Glutamatergic neuron (in vitro differentiated cells): ENCODE data around the gene CHTOP. TPM values are rescaled to one million over a fixed set of nuclear protein-coding genes. Genes with fewer than 3 reads are reported as not detected.
A peak's percentile ranks its signal among the peaks of the same experiment; 100 is the strongest.

Experiments
- DNase-seq: peaks from one replicate; pipeline ENCODE4 v3.0.0; 2022
- H3K27ac Mint-ChIP-seq: one replicate; pipeline ENCODE4 v1.8.0; 2020; ENCODE audit warnings: mild to moderate bottlenecking, mixed read lengths, inconsistent platforms; ENCODE audit not compliant: unreplicated experiment
- H3K27me3 Mint-ChIP-seq: one replicate; pipeline ENCODE4 v1.8.0; 2020; ENCODE audit warnings: mild to moderate bottlenecking, moderate library complexity, mixed read lengths, inconsistent platforms; ENCODE audit not compliant: unreplicated experiment
- H3K36me3 Mint-ChIP-seq: one replicate; pipeline ENCODE4 v1.8.0; 2020; ENCODE audit warnings: mild to moderate bottlenecking, mixed read lengths, inconsistent platforms; ENCODE audit not compliant: unreplicated experiment
- H3K4me1 Mint-ChIP-seq: one replicate; pipeline ENCODE4 v1.8.0; 2020; ENCODE audit warnings: mild to moderate bottlenecking, low read depth, mixed read lengths, inconsistent platforms; ENCODE audit not compliant: unreplicated experiment
- H3K4me3 Mint-ChIP-seq: one replicate; pipeline ENCODE4 v1.8.0; 2020; ENCODE audit warnings: mild to moderate bottlenecking, mixed read lengths, inconsistent platforms; ENCODE audit not compliant: unreplicated experiment
- H3K9me3 Mint-ChIP-seq: one replicate; pipeline ENCODE4 v1.8.0; 2020; ENCODE audit warnings: mild to moderate bottlenecking, moderate library complexity, mixed read lengths, inconsistent platforms; ENCODE audit not compliant: unreplicated experiment
- total RNA-seq: library from RNA; stranded (reverse); fragmentation: NEBNext Ultra II Directional; extraction: Animal tissue kit (Norgen Biotek cat#: 25700); gene quantifications from one replicate; pipeline ENCODE4 v1.2.1, GENCODE V29; 2021; ENCODE audit not compliant: unreplicated experiment
- TF ChIP-seq, protein P1 (sequence below): fragments of 200-600 bp; sonication (generic); IDR thresholded peaks from one replicate; pipeline ENCODE4 v1.5.0; 2021; ENCODE audit not compliant: partially characterized antibody, unreplicated experiment

Gene CHTOP
- total RNA-seq, 1 donor from 2014 or later, result 84.7 TPM

DNA sequence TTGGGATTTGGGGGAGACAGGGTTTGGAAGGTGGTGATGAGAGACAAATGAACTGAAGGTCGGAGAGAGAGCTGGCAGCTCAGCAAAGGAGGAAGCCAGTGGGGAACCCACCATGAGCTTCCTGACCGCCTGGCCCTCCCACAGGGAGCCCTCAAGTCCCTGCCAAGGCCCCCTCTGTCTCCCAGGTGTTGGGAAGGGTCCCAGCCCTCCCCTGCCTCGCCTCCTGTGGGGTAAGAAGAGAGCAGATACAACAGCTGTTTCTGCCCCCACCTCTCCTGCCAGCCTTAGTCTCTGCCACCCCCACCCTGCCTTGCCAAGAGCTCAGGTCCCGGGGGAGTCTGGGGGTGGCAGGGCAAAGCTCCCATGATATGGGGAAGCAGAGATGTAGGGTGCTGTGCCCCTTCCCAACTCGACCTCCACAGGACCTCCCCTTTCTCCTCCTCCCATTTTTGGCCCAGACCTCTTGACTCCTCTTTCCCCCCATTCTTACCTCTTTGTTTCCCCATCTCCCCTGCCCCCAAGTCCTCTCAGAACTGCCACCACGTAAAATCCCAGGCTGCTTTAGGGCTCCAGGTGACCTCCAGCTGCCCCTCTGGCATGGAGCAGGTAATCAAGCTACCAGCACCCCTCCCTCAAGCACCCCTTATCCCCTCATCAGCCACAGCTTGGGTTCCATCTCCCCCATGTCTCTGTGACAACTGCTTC lies 5.1 kb upstream of the CHTOP start:
- Mint-ChIP-seq H3K9me3 (peaks cover 18% of the 10 kb centered on the region), H3K4me1 (peaks cover 30% of the 10 kb centered on the region), H3K36me3 (peaks cover 10% of the 10 kb centered on the region), H3K4me3 (no peak overlapping the region), H3K27ac (peak overlapping the region; percentile 63), H3K27me3 (peaks cover 24% of the 10 kb centered on the region)
- no peak for DNase-seq
- TF ChIP-seq, protein P1, sequence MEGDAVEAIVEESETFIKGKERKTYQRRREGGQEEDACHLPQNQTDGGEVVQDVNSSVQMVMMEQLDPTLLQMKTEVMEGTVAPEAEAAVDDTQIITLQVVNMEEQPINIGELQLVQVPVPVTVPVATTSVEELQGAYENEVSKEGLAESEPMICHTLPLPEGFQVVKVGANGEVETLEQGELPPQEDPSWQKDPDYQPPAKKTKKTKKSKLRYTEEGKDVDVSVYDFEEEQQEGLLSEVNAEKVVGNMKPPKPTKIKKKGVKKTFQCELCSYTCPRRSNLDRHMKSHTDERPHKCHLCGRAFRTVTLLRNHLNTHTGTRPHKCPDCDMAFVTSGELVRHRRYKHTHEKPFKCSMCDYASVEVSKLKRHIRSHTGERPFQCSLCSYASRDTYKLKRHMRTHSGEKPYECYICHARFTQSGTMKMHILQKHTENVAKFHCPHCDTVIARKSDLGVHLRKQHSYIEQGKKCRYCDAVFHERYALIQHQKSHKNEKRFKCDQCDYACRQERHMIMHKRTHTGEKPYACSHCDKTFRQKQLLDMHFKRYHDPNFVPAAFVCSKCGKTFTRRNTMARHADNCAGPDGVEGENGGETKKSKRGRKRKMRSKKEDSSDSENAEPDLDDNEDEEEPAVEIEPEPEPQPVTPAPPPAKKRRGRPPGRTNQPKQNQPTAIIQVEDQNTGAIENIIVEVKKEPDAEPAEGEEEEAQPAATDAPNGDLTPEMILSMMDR, result no peak

DNA sequence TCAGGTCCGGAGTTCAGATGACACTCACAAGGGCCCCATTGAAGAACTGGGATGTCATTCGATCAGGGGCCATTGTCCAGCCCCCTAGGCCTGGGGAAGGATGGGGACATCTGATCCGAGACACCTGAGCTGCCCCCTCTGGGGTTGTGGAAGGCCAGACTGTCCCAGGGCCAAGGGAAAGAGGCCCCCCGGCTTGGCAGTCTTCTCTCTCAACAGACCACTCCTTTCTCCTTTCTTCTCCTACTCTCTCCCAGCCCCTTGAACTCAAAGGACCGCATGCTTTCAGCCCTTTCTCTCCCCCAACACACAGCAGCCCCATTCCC lies 4.6 kb upstream of the CHTOP start:
- Mint-ChIP-seq H3K27ac (peak overlapping the region; percentile 68), H3K4me3 (no peak overlapping the region), H3K9me3 (peaks cover 20% of the 10 kb centered on the region)

DNA sequence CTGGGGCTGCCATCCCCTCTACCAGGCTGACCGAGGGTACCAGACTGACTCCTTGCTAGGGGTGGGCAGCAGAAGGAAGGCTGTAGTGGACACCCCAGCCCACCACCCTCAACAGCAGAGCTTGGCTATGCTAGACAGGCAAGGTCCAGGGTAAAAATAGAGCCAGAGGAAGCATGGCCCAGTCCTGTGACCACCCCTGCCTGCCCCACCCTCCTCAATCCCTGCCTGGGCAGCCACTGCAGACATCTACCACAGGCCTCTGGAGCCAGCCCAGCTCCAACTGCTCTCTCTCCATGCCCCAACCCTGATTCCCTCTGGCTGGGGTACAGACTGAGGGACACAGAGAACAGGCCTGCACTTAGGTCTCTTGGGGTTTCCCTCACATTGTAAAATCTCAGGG lies 3.9 kb upstream of the CHTOP start:
- H3K4me1 Mint-ChIP-seq, result peaks cover 26% of the 10 kb centered on the region
- DNase-seq, result no peak
- TF ChIP-seq, protein P1, result no peak
- peaks cover 4% of the 10 kb centered on the region for H3K36me3 Mint-ChIP-seq
- H3K27ac Mint-ChIP-seq, result no peak overlapping the region
- peaks cover 20% of the 10 kb centered on the region for H3K9me3 Mint-ChIP-seq
- peaks cover 28% of the 10 kb centered on the region for H3K27me3 Mint-ChIP-seq
- H3K4me3 Mint-ChIP-seq, result no peak overlapping the region

More for the DNA sequence above, 4.6 kb upstream of the CHTOP start:
- peaks cover 24% of the 10 kb centered on the region for H3K27me3 Mint-ChIP-seq
- no peak for DNase-seq
- H3K4me1 Mint-ChIP-seq, result peaks cover 26% of the 10 kb centered on the region
- TF ChIP-seq, protein P1, result no peak
- H3K36me3 Mint-ChIP-seq, result peaks cover 5% of the 10 kb centered on the region

DNA sequence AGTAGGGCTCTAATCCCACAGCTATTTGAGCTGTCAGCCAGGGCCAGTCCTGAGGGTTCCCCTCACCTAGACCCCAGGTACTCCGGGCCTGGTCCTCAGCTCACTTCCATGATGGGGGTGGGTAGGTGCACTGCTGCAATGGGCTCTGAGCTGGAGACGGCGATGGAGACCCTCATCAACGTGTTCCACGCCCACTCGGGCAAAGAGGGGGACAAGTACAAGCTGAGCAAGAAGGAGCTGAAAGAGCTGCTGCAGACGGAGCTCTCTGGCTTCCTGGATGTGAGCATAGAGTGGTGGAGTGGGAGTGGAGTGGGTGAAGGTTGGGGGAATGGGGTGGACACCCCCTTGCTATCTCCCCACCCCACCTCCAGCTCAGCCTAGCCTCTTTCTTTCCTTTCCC lies 3.5 kb upstream of the CHTOP start:
- TF ChIP-seq, protein P1, result no peak
- H3K4me3 Mint-ChIP-seq, result no peak overlapping the region
- peaks cover 20% of the 10 kb centered on the region for H3K9me3 Mint-ChIP-seq
- H3K27ac Mint-ChIP-seq, result no peak overlapping the region
- H3K27me3 Mint-ChIP-seq, result peaks cover 28% of the 10 kb centered on the region
- H3K4me1 Mint-ChIP-seq, result peaks cover 27% of the 10 kb centered on the region
- peaks cover 4% of the 10 kb centered on the region for H3K36me3 Mint-ChIP-seq
- DNase-seq, result no peak
